Activated naive CD4-positive, alpha-beta T cell treated with anti-CD3 and anti-CD28 coated beads, Interleukin-2, amount 10 ng/mL, durations not matched to agents 7 days and 5 days (primary cell): ENCODE data around the gene RNF223.
"Not testable (repeated sequence)": the region's sequence is repeated elsewhere in the genome, so short reads cannot be mapped to it uniquely, and the experiment has no call there.

Experiments
- CTCF ChIA-PET: fragments of 350-600 bp; sonication (Branson Sonifier 250); formaldehyde crosslinking; loops from one replicate; lab custom pipeline; 2021; ENCODE audit warnings: antibody characterized with exemption; lab: Charles Lee
- DNase-seq: peaks from one replicate; pipeline ENCODE4 v3.0.0-alpha.2; 2020
- H3K27ac Mint-ChIP-seq: one replicate; pipeline ENCODE4 v1.8.0; 2021; ENCODE audit warnings: mild to moderate bottlenecking, moderate library complexity, mixed read lengths
- H3K27me3 Mint-ChIP-seq: one replicate; pipeline ENCODE4 v1.8.0; 2021; ENCODE audit warnings: mild to moderate bottlenecking, mixed read lengths
- H3K36me3 Mint-ChIP-seq: one replicate; pipeline ENCODE4 v1.8.0; 2021; ENCODE audit warnings: mixed read lengths
- H3K4me1 Mint-ChIP-seq: one replicate; pipeline ENCODE4 v1.8.0; 2021; ENCODE audit warnings: mixed read lengths
- H3K4me3 Mint-ChIP-seq: one replicate; pipeline ENCODE4 v1.8.0; 2021; ENCODE audit warnings: mild to moderate bottlenecking, moderate library complexity, mixed read lengths
- H3K9me3 Mint-ChIP-seq: one replicate; pipeline ENCODE4 v1.8.0; 2021; ENCODE audit warnings: mixed read lengths

Gene RNF223

GRCh38 chr1:1038694-1039093 is 35.4 kb downstream of the RNF223 start:
- CTCF ChIA-PET: interaction anchor here (1.1 to 5.5 kb wide), 2 partner anchors 25 to 36 kb away, joined by 4 to 30 read pairs; no protein-coding TSS in a partner anchor
- H3K27me3 Mint-ChIP-seq: peaks cover 66% of the 10 kb centered on the region
- peaks cover 18% of the 10 kb centered on the region for H3K4me1 Mint-ChIP-seq
- H3K4me3 Mint-ChIP-seq: no peak overlapping the region
- no peak overlapping the region for H3K27ac Mint-ChIP-seq
- no peaks in the 10 kb centered on the region for H3K36me3 Mint-ChIP-seq
- DNase-seq: no peak
- no peaks in the 10 kb centered on the region for H3K9me3 Mint-ChIP-seq

GRCh38 chr1:1037366-1038327 is 36.5 kb downstream of the RNF223 start:
- no peak for DNase-seq
- Mint-ChIP-seq H3K36me3 (no peaks in the 10 kb centered on the region), H3K4me1 (peaks cover 18% of the 10 kb centered on the region), H3K9me3 (no peaks in the 10 kb centered on the region), H3K27ac (no peak overlapping the region), H3K4me3 (no peak overlapping the region), H3K27me3 (peaks cover 68% of the 10 kb centered on the region)
- CTCF ChIA-PET: interaction anchor here (0.7 to 5.5 kb wide), 4 partner anchors 26 to 84 kb away, joined by 3 to 30 read pairs (median 4); no protein-coding TSS in a partner anchor

GRCh38 chr1:1035291-1035943 is 38.7 kb downstream of the RNF223 start:
- DNase-seq: no peak
- no peaks in the 10 kb centered on the region for H3K36me3 Mint-ChIP-seq
- H3K4me1 Mint-ChIP-seq: peaks cover 25% of the 10 kb centered on the region
- CTCF ChIA-PET: interaction anchor here (0.6 kb wide), 1 partner anchor 29 kb away, joined by 4 read pairs; no protein-coding TSS in a partner anchor
- no peaks in the 10 kb centered on the region for H3K9me3 Mint-ChIP-seq
- H3K4me3 Mint-ChIP-seq: no peak overlapping the region
- no peak overlapping the region for H3K27ac Mint-ChIP-seq
- peaks cover 68% of the 10 kb centered on the region for H3K27me3 Mint-ChIP-seq

GRCh38 chr1:1034439-1034781 is 39.7 kb downstream of the RNF223 start:
- Mint-ChIP-seq H3K4me1 (peaks cover 20% of the 10 kb centered on the region), H3K27me3 (peaks cover 58% of the 10 kb centered on the region), H3K27ac (no peak overlapping the region), H3K36me3 (no peaks in the 10 kb centered on the region), H3K9me3 (no peaks in the 10 kb centered on the region), H3K4me3 (peak overlapping the region; percentile 35)
- CTCF ChIA-PET: interaction anchor here (3.4 kb wide), 1 partner anchor 29 kb away, joined by 33 read pairs; no protein-coding TSS in a partner anchor
- no peak for DNase-seq

GRCh38 chr1:1033731-1034438 is 40.2 kb downstream of the RNF223 start:
- Mint-ChIP-seq H3K4me3 (peak overlapping the region; percentile 35), H3K27me3 (peaks cover 53% of the 10 kb centered on the region), H3K36me3 (no peaks in the 10 kb centered on the region), H3K27ac (no peak overlapping the region), H3K4me1 (peaks cover 15% of the 10 kb centered on the region), H3K9me3 (no peaks in the 10 kb centered on the region)
- CTCF ChIA-PET: interaction anchor here (0.8 to 3.4 kb wide), 6 partner anchors 10 to 338 kb away, joined by 3 to 33 read pairs (median 8); partner anchors contain the start of gene ISG15
- DNase-seq: peak; percentile 48

- Mint-ChIP-seq H3K9me3 (no peaks in the 10 kb centered on the region), H3K4me1 (peaks cover 8% of the 10 kb centered on the region), H3K36me3 (no peaks in the 10 kb centered on the region), H3K4me3 (peak overlapping the region; percentile 41), H3K27ac (no peak overlapping the region), H3K27me3 (peaks cover 45% of the 10 kb centered on the region)
- CTCF ChIA-PET: interaction anchor here (0.8 to 3.4 kb wide), 6 partner anchors 10 to 339 kb away, joined by 3 to 33 read pairs (median 8); partner anchors contain the start of gene ISG15
- DNase-seq: peak; percentile 92
Measured at GRCh38 chr1:1033009-1033587, 41.0 kb downstream of the RNF223 start.

- Mint-ChIP-seq H3K36me3 (no peaks in the 10 kb centered on the region), H3K4me1 (peaks cover 8% of the 10 kb centered on the region), H3K9me3 (no peaks in the 10 kb centered on the region), H3K27me3 (peaks cover 39% of the 10 kb centered on the region), H3K4me3 (peak overlapping the region; percentile 46), H3K27ac (peak overlapping the region; percentile 35)
- no peak for DNase-seq
- CTCF ChIA-PET: interaction anchor here (2.1 to 3.4 kb wide), 5 partner anchors 9 to 340 kb away, joined by 7 to 33 read pairs (median 8); partner anchors contain the start of gene ISG15
Measured at GRCh38 chr1:1032424-1032823, 41.7 kb downstream of the RNF223 start.

- CTCF ChIA-PET: interaction anchor here (2.1 to 3.4 kb wide), 5 partner anchors 8 to 340 kb away, joined by 7 to 33 read pairs (median 8); partner anchors contain the start of gene ISG15
- H3K36me3 Mint-ChIP-seq: no peaks in the 10 kb centered on the region
- peak overlapping the region; percentile 46 for H3K4me3 Mint-ChIP-seq
- H3K27ac Mint-ChIP-seq: no peak overlapping the region
- peaks cover 33% of the 10 kb centered on the region for H3K27me3 Mint-ChIP-seq
- peaks cover 8% of the 10 kb centered on the region for H3K4me1 Mint-ChIP-seq
- no peak for DNase-seq
- H3K9me3 Mint-ChIP-seq: no peaks in the 10 kb centered on the region
Measured at GRCh38 chr1:1031659-1032235, 42.4 kb downstream of the RNF223 start.

- not testable (repeated sequence) for H3K36me3 Mint-ChIP-seq, H3K27ac Mint-ChIP-seq, H3K4me1 Mint-ChIP-seq, H3K9me3 Mint-ChIP-seq, H3K4me3 Mint-ChIP-seq, DNase-seq
- CTCF ChIA-PET: interaction anchor here (2.4 to 3.4 kb wide), 3 partner anchors 8 to 341 kb away, joined by 7 to 33 read pairs (median 13); no protein-coding TSS in a partner anchor
- peaks cover 28% of the 10 kb centered on the region for H3K27me3 Mint-ChIP-seq
Measured at GRCh38 chr1:1030867-1031658, 43.0 kb downstream of the RNF223 start.

- no peaks in the 10 kb centered on the region for H3K9me3 Mint-ChIP-seq
- CTCF ChIA-PET: no interaction called here
- peaks cover 12% of the 10 kb centered on the region for H3K4me1 Mint-ChIP-seq
- H3K27ac Mint-ChIP-seq: no peak overlapping the region
- H3K4me3 Mint-ChIP-seq: no peak overlapping the region
- H3K36me3 Mint-ChIP-seq: no peaks in the 10 kb centered on the region
- DNase-seq: no peak
- peaks cover 16% of the 10 kb centered on the region for H3K27me3 Mint-ChIP-seq
Measured at GRCh38 chr1:1027791-1028190, 46.3 kb downstream of the RNF223 start.

GRCh38 chr1:1026599-1027413 is 47.3 kb downstream of the RNF223 start:
- H3K9me3 Mint-ChIP-seq: no peaks in the 10 kb centered on the region
- H3K4me3 Mint-ChIP-seq: no peak overlapping the region
- H3K27me3 Mint-ChIP-seq: peaks cover 26% of the 10 kb centered on the region
- no peaks in the 10 kb centered on the region for H3K36me3 Mint-ChIP-seq
- CTCF ChIA-PET: no interaction called here
- no peak for DNase-seq
- H3K27ac Mint-ChIP-seq: no peak overlapping the region
- peaks cover 12% of the 10 kb centered on the region for H3K4me1 Mint-ChIP-seq

- Mint-ChIP-seq H3K27ac (no peak overlapping the region), H3K36me3 (no peaks in the 10 kb centered on the region), H3K4me1 (peaks cover 12% of the 10 kb centered on the region), H3K9me3 (no peaks in the 10 kb centered on the region), H3K27me3 (peaks cover 37% of the 10 kb centered on the region), H3K4me3 (no peak overlapping the region)
- CTCF ChIA-PET: interaction anchor here (0.6 kb wide), 1 partner anchor 279 kb away, joined by 3 read pairs; no protein-coding TSS in a partner anchor
- no peak for DNase-seq
Measured at GRCh38 chr1:1025730-1026129, 48.4 kb downstream of the RNF223 start.
